Astrocyte (in vitro differentiated cells and primary cell): ENCODE data around the gene TNFRSF18. TPM values are rescaled to one million over a fixed set of nuclear protein-coding genes. Genes with fewer than 3 reads are reported as not detected.

ENCODE experiments used
- DNase-seq: peaks from one replicate; pipeline ENCODE4 v3.0.0-alpha.2; 2010; ENCODE audit warnings: low read depth
- FAIRE-seq: peaks from 2 replicates; lab custom pipeline; 2011; peaks lifted over from hg19 to GRCh38; lab: Jason Lieb, UNC
- H2AFZ ChIP-seq: 2 replicates; pipeline ENCODE4 v1.6.0; 2012; ENCODE audit warnings: low read depth, low read length, inconsistent platforms
- H3K27ac ChIP-seq: 2 replicates; pipeline ENCODE4 v1.5.1; 2011; ENCODE audit warnings: low read depth, low read length, inconsistent platforms
- H3K27me3 ChIP-seq: 2 replicates; pipeline ENCODE4 v1.6.0; 2011; ENCODE audit warnings: low read length, inconsistent platforms; ENCODE audit not compliant: insufficient read depth
- H3K36me3 ChIP-seq: 2 replicates; pipeline ENCODE4 v1.5.1; 2011; ENCODE audit warnings: low read length, inconsistent platforms; ENCODE audit not compliant: insufficient read depth
- H3K4me1 ChIP-seq: 2 replicates; pipeline ENCODE4 v1.5.1; 2011; ENCODE audit warnings: low read length, inconsistent platforms; ENCODE audit not compliant: insufficient read depth
- H3K4me2 ChIP-seq: 2 replicates; pipeline ENCODE4 v1.6.0; 2012; ENCODE audit warnings: low read length, inconsistent platforms
- H3K4me3 ChIP-seq: 2 replicates; pipeline ENCODE4 v1.5.1; 2011; ENCODE audit warnings: low read depth, mild to moderate bottlenecking, low read length, inconsistent platforms; ENCODE audit not compliant: insufficient read depth
- H3K79me2 ChIP-seq: 2 replicates; pipeline ENCODE4 v1.6.0; 2012; ENCODE audit warnings: mild to moderate bottlenecking, low read length, inconsistent platforms; ENCODE audit not compliant: insufficient read depth
- H3K9ac ChIP-seq: 2 replicates; pipeline ENCODE4 v1.6.0; 2012; ENCODE audit warnings: mild to moderate bottlenecking, low read length, inconsistent platforms
- H3K9me3 ChIP-seq: 2 replicates; pipeline ENCODE4 v1.5.1; 2012; ENCODE audit warnings: low read depth, mild to moderate bottlenecking, low read length, inconsistent platforms; ENCODE audit not compliant: insufficient read depth
- H4K20me1 ChIP-seq: 2 replicates; pipeline ENCODE4 v1.6.0; 2012; ENCODE audit warnings: low read length, inconsistent platforms; ENCODE audit not compliant: insufficient read depth
- H3K27ac Mint-ChIP-seq: one replicate; pipeline ENCODE4 v1.8.0; 2021; ENCODE audit warnings: mild to moderate bottlenecking, mixed read lengths; ENCODE audit not compliant: unreplicated experiment
- H3K27me3 Mint-ChIP-seq: one replicate; pipeline ENCODE4 v1.8.0; 2021; ENCODE audit warnings: low read depth, mixed read lengths; ENCODE audit not compliant: unreplicated experiment
- H3K36me3 Mint-ChIP-seq: one replicate; pipeline ENCODE4 v1.8.0; 2021; ENCODE audit warnings: low read depth, mixed read lengths; ENCODE audit not compliant: unreplicated experiment
- H3K4me1 Mint-ChIP-seq: one replicate; pipeline ENCODE4 v1.8.0; 2021; ENCODE audit warnings: low read depth, mixed read lengths; ENCODE audit not compliant: unreplicated experiment
- H3K4me3 Mint-ChIP-seq: one replicate; pipeline ENCODE4 v1.8.0; 2021; ENCODE audit warnings: mild to moderate bottlenecking, moderate library complexity, mixed read lengths; ENCODE audit not compliant: unreplicated experiment
- H3K9me3 Mint-ChIP-seq: one replicate; pipeline ENCODE4 v1.8.0; 2021; ENCODE audit warnings: mild to moderate bottlenecking, mixed read lengths; ENCODE audit not compliant: unreplicated experiment
- EZH2 ChIP-seq: IDR thresholded peaks from 2 replicates; pipeline ENCODE4 v1.6.1; 2012; ENCODE audit warnings: mild to moderate bottlenecking, low read length, inconsistent platforms; ENCODE audit not compliant: insufficient read depth
- total RNA-seq: library from RNA; stranded (reverse); gene quantifications from 2 replicates; pipeline ENCODE4 v1.2.1, GENCODE V29; 2021
- TF ChIP-seq, protein P1 (sequence below): IDR thresholded peaks from 2 replicates; pipeline ENCODE4 v1.5.1; 2011; ENCODE audit warnings: low read depth, mild to moderate bottlenecking, inconsistent platforms, low read length, moderate library complexity; ENCODE audit not compliant: insufficient read depth

TNFRSF18 gene
- total RNA-seq, 1 donor from 2014 or later, result 0.66 TPM

DNA sequence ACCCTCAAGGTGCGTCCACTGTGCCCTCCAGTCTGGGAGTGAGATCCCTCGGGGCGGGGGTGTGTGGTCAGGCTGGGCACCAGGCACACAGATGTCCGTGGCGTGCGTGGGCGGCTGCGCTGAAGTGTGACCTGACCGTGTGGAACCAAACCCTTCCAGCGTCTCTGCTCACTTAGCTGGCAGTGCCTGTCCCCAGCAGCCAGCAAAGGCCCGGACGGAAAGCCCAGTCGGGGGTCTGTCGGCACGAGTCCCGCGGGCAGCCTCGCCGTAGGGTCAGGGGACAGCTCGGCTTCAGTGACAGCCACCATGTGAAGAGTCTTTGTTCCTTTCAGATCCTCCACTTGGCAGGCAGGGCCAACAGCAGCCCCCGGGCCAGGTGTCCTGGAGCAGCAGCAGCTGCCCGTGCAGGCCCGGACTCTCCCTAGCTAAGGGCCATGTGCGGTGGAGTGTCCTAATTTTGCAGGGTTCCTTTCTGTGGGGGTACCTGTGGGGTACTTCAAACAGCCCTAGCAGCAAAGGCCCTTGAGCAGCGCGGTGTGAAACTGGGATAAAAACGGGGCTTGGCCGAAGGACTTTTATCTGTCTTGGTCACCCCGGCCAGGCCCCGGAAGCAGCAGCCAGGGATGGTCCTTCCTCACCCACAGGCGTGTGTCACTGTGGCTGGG lies 21.2 kb downstream of the TNFRSF18 start:
- no peak for FAIRE-seq
- no peak overlapping the region for H3K4me2 ChIP-seq

DNA sequence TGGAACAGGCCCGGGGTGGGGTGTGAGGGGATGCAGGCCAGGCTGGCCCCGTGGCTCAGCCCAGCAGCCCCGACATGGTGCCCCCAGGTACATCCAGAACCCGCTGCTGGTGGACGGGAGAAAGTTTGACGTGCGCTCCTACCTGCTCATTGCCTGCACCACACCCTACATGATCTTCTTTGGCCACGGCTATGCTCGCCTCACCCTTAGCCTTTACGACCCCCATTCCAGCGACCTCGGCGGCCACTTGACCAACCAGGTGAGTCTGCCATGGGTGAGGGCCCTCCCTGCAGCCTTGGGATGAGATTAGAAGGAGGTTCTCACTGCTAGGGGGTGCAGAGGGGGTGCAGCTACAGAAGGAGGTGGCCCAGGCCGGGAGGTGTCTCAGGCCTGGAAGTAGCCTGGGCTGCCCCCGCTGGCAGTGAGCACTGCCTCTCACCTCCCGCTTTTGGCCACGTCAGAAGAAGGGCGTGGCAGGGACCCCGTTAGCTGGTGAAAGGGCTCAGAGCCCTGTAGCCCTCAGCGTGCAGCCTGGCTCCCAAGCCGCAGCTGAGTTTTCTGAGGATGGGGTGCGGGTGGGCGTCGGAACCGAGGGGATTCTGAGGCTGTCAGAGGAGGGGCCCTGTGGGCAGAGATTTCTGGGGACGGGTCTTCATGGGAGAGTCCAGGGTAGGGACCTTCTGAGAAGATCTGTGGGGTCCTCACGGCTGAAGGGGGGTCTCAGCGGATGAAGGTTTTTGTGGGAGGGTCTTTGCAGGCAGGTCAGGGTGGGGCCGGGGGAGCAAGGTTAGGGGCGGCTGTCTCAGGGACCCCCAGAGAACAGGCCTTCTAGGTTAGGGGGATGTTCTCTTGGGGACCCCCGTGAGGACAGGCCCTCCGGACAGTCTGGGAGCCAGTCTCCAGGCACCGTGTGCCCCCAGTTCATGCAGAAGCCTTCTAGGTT lies 22.3 kb downstream of the TNFRSF18 start:
- H3K4me3 Mint-ChIP-seq, result no peak overlapping the region
- Histone ChIP-seq H3K27me3 (no peaks in the 10 kb centered on the region), H3K27ac (no peak overlapping the region), H3K4me1 (no peaks in the 10 kb centered on the region), H4K20me1 (no peaks in the 10 kb centered on the region), H3K79me2 (no peaks in the 10 kb centered on the region), H3K4me3 (no peak overlapping the region), H3K9ac (no peak overlapping the region), H3K9me3 (no peaks in the 10 kb centered on the region), H2AFZ (no peak overlapping the region), H3K36me3 (no peaks in the 10 kb centered on the region), H3K4me2 (no peak overlapping the region)
- DNase-seq (no peak), FAIRE-seq (no peak)
- peaks cover 9% of the 10 kb centered on the region for H3K27me3 Mint-ChIP-seq
- H3K4me1 Mint-ChIP-seq, result peaks cover 7% of the 10 kb centered on the region
- no peak overlapping the region for H3K27ac Mint-ChIP-seq
- H3K9me3 Mint-ChIP-seq, result no peaks in the 10 kb centered on the region
- H3K36me3 Mint-ChIP-seq, result no peaks in the 10 kb centered on the region
- no peak for TF ChIP-seq EZH2
- TF ChIP-seq, protein P1, sequence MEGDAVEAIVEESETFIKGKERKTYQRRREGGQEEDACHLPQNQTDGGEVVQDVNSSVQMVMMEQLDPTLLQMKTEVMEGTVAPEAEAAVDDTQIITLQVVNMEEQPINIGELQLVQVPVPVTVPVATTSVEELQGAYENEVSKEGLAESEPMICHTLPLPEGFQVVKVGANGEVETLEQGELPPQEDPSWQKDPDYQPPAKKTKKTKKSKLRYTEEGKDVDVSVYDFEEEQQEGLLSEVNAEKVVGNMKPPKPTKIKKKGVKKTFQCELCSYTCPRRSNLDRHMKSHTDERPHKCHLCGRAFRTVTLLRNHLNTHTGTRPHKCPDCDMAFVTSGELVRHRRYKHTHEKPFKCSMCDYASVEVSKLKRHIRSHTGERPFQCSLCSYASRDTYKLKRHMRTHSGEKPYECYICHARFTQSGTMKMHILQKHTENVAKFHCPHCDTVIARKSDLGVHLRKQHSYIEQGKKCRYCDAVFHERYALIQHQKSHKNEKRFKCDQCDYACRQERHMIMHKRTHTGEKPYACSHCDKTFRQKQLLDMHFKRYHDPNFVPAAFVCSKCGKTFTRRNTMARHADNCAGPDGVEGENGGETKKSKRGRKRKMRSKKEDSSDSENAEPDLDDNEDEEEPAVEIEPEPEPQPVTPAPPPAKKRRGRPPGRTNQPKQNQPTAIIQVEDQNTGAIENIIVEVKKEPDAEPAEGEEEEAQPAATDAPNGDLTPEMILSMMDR, result no peak

More for the DNA sequence above, 21.2 kb downstream of the TNFRSF18 start:
- H3K27ac ChIP-seq, result no peak overlapping the region
- no peak overlapping the region for H2AFZ ChIP-seq
- no peaks in the 10 kb centered on the region for H3K4me1 ChIP-seq
- H3K9ac ChIP-seq, result no peak overlapping the region
- no peak overlapping the region for H3K4me3 Mint-ChIP-seq
- peaks cover 18% of the 10 kb centered on the region for H3K27me3 Mint-ChIP-seq
- no peaks in the 10 kb centered on the region for H3K9me3 Mint-ChIP-seq
- H3K27ac Mint-ChIP-seq, result no peak overlapping the region
- no peak for DNase-seq
- no peak overlapping the region for H3K4me3 ChIP-seq
- peaks cover 7% of the 10 kb centered on the region for H3K4me1 Mint-ChIP-seq
- no peaks in the 10 kb centered on the region for H4K20me1 ChIP-seq
- H3K79me2 ChIP-seq, result no peaks in the 10 kb centered on the region
- no peaks in the 10 kb centered on the region for H3K27me3 ChIP-seq
- no peak for TF ChIP-seq EZH2
- TF ChIP-seq, protein P1, result no peak
- no peaks in the 10 kb centered on the region for H3K9me3 ChIP-seq
- no peaks in the 10 kb centered on the region for H3K36me3 ChIP-seq
- no peaks in the 10 kb centered on the region for H3K36me3 Mint-ChIP-seq
